Breast epithelium (tissue), 3 donors: ENCODE results near the gene TXNL4B.

ENCODE experiments used
- CTCF ChIP-seq, 3 donors: fragments of 450-650 bp; IDR thresholded peaks; one replicate each; pipeline ENCODE4 v1.5.1; 2016 to 2017; ENCODE audit warnings: antibody characterized with exemption in 3 of 3, mild to moderate bottlenecking in 3 of 3, moderate library complexity in 3 of 3
- POLR2A ChIP-seq: fragments of 450-650 bp; IDR thresholded peaks from one replicate; pipeline ENCODE4 v1.6.1; 2016; ENCODE audit warnings: antibody characterized with exemption, mild to moderate bottlenecking, moderate library complexity

- no peak for TF ChIP-seq CTCF (IDR thresholded peaks at IDR 0.05)
- TF ChIP-seq POLR2A: no peak
Observed at GRCh38 chr16:72131036-72131435, 37.6 kb upstream of the TXNL4B start.
